ENCODE measurements around the gene GGTA1.

- TF ChIP-seq CTCF (IDR thresholded peaks at IDR 0.05) (no peak), POLR2A (IDR thresholded peaks at IDR 0.05) (no peak)
These were observed 5.5 kb downstream of the GGTA1 start for GRCh38 chr9:121494192-121494591.

All from prostate gland (tissue), 2 donors.